GM23338 (cell line): Measurements from ENCODE around the gene DCP2. TPM values are rescaled to one million over a fixed set of nuclear protein-coding genes. Genes with fewer than 3 reads are reported as not detected.

ENCODE experiments used
- ATAC-seq: fragments of 200-7000 bp; cut with Tn5 transposase; 3 replicates; pipeline ENCODE4 v1.9.1; 2020
- DNase-seq: peaks from one replicate; pipeline ENCODE4 v3.0.0-alpha.2; 2015; ENCODE audit warnings: low spot score
- H2AFZ ChIP-seq: fragments of 200-600 bp; sonication (generic); 2 replicates; pipeline ENCODE4 v1.8.0; 2016; ENCODE audit warnings: antibody characterized with exemption, mild to moderate bottlenecking, moderate library complexity
- H3F3A ChIP-seq: fragments of 200-600 bp; sonication (generic); replicated peaks from 2 replicates; pipeline ENCODE4 v1.8.0; 2017; ENCODE audit warnings: antibody characterized with exemption, mixed run types, low read depth
- H3K27ac ChIP-seq: fragments of 200-600 bp; sonication (generic); 2 replicates; pipeline ENCODE4 v1.6.1; 2016; ENCODE audit warnings: low read depth
- H3K27me3 ChIP-seq: fragments of 200-600 bp; sonication (generic); 2 replicates; pipeline ENCODE4 v1.8.0; 2016; ENCODE audit warnings: mild to moderate bottlenecking, mixed run types, moderate library complexity; ENCODE audit not compliant: insufficient read depth
- H3K36me3 ChIP-seq: fragments of 200-600 bp; sonication (generic); 2 replicates; pipeline ENCODE4 v1.8.0; 2016; ENCODE audit warnings: mild to moderate bottlenecking; ENCODE audit not compliant: insufficient read depth
- H3K4me1 ChIP-seq: fragments of 200-600 bp; sonication (generic); 2 replicates; pipeline ENCODE4 v1.8.0; 2016; ENCODE audit warnings: mild to moderate bottlenecking, moderate library complexity; ENCODE audit not compliant: insufficient read depth
- H3K4me2 ChIP-seq: fragments of 200-600 bp; sonication (generic); 2 replicates; pipeline ENCODE4 v1.7.1; 2017; ENCODE audit warnings: mixed run types
- H3K4me3 ChIP-seq: fragments of 200-600 bp; sonication (generic); 2 replicates; pipeline ENCODE4 v1.6.1; 2016; ENCODE audit warnings: mixed run types
- H3K79me2 ChIP-seq: fragments of 200-600 bp; sonication (generic); replicated peaks from 2 replicates; pipeline ENCODE4 v1.8.0; 2017; ENCODE audit warnings: mild to moderate bottlenecking; ENCODE audit not compliant: insufficient read depth
- H3K9me2 ChIP-seq: fragments of 200-600 bp; sonication (generic); 2 replicates; pipeline ENCODE4 v1.8.0; 2017; ENCODE audit not compliant: insufficient read depth
- H4K20me1 ChIP-seq: fragments of 200-600 bp; sonication (generic); replicated peaks from 2 replicates; pipeline ENCODE4 v1.8.0; 2017; ENCODE audit warnings: mild to moderate bottlenecking; ENCODE audit not compliant: insufficient read depth
- H3K27ac Mint-ChIP-seq: 2 replicates; pipeline ENCODE4 v1.8.0; 2020; ENCODE audit warnings: inconsistent platforms, mild to moderate bottlenecking, moderate library complexity, mixed read lengths
- H3K27me3 Mint-ChIP-seq: 3 replicates; pipeline ENCODE4 v1.8.0; 2022; ENCODE audit warnings: low read depth, mild to moderate bottlenecking, moderate library complexity, mixed read lengths, inconsistent platforms; ENCODE audit not compliant: insufficient read depth, poor library complexity
- H3K36me3 Mint-ChIP-seq: 3 replicates; pipeline ENCODE4 v1.8.0; 2021; ENCODE audit warnings: low read depth, mild to moderate bottlenecking, inconsistent platforms, moderate library complexity, mixed read lengths
- H3K4me1 Mint-ChIP-seq: 3 replicates; pipeline ENCODE4 v1.8.0; 2020; ENCODE audit warnings: mild to moderate bottlenecking, inconsistent platforms, mixed read lengths
- H3K4me3 Mint-ChIP-seq: 3 replicates; pipeline ENCODE4 v1.8.0; 2021; ENCODE audit warnings: moderate library complexity, mild to moderate bottlenecking, inconsistent platforms, mixed read lengths
- H3K9me3 Mint-ChIP-seq: 3 replicates; pipeline ENCODE4 v1.8.0; 2020; ENCODE audit warnings: moderate library complexity, mild to moderate bottlenecking, inconsistent platforms, mixed read lengths
- CREB1 ChIP-seq: fragments of 250-450 bp; sonication (Bioruptor Pico); IDR thresholded peaks from 2 replicates; pipeline ENCODE4 v1.5.0; 2020; ENCODE audit warnings: low read depth, mild to moderate bottlenecking, moderate library complexity
- CTCF ChIP-seq, 2 experiments: fragments of 200-600 bp in 1 of 2; sonication (generic) in 1 of 2; conservative IDR thresholded peaks; 2 replicates each; pipeline versions ENCODE4 v1.5.1 to v1.6.1; 2016 to 2017; ENCODE audit warnings: antibody characterized with exemption in 2 of 2, low read depth in 2 of 2, mild to moderate bottlenecking in 2 of 2, moderate library complexity in 1 of 2
- ETS1 ChIP-seq: IDR thresholded peaks from 2 replicates; pipeline ENCODE4 v1.6.1; 2016; ENCODE audit warnings: antibody characterized with exemption
- EZH2phosphoT487 ChIP-seq: fragments of 200-600 bp; sonication (generic); IDR thresholded peaks from one replicate; pipeline ENCODE4 v1.8.1; 2018; ENCODE audit warnings: antibody characterized with exemption; ENCODE audit not compliant: unreplicated experiment
- JUNB ChIP-seq: IDR thresholded peaks from one replicate; pipeline ENCODE4 v1.6.1; 2016; ENCODE audit warnings: antibody characterized with exemption; ENCODE audit not compliant: unreplicated experiment
- NANOG ChIP-seq: IDR thresholded peaks from 2 replicates; pipeline ENCODE4 v1.6.1; 2016; ENCODE audit warnings: antibody characterized with exemption, borderline replicate concordance
- POLR2AphosphoS5 ChIP-seq: IDR thresholded peaks from 2 replicates; pipeline ENCODE4 v1.6.1; 2016; ENCODE audit warnings: antibody characterized with exemption, low read depth
- REST ChIP-seq: IDR thresholded peaks from one replicate; pipeline ENCODE4 v1.6.1; 2018; ENCODE audit warnings: antibody characterized with exemption; ENCODE audit not compliant: unreplicated experiment
- STAT1 ChIP-seq: IDR thresholded peaks from one replicate; pipeline ENCODE4 v1.6.1; 2016; ENCODE audit warnings: antibody characterized with exemption; ENCODE audit not compliant: unreplicated experiment
- ZNF114 ChIP-seq: fragments of 250-450 bp; sonication (Bioruptor Pico); IDR thresholded peaks from 2 replicates; pipeline ENCODE4 v1.5.0; 2020; ENCODE audit warnings: mild to moderate bottlenecking, moderate library complexity
- ZNF331 ChIP-seq: fragments of 250-450 bp; sonication (Bioruptor Pico); IDR thresholded peaks from 2 replicates; pipeline ENCODE4 v1.5.0; 2020; ENCODE audit warnings: low read depth, mild to moderate bottlenecking, moderate library complexity
- polyA plus RNA-seq: library from polyadenylated mRNA; unstranded; fragments of >200 nt; fragmentation: Nextera tagmentation; extraction: Ambion mirVana; gene quantifications from 2 replicates; pipeline ENCODE4 v1.2.1, GENCODE V29; 2016
- total RNA-seq: library from RNA; depleted of rRNA; stranded (reverse); fragments of >200 nt; shearing (Covaris generic); gene quantifications from 2 replicates; pipeline ENCODE4 v1.2.3, GENCODE V29; 2014

DCP2 gene
- total and polyA plus RNA-seq, 2 experiments from 2014 or later: 96.6 to 165 TPM

GRCh38 chr5:112933651-112934365 is 42.8 kb upstream of the DCP2 start (continued):
- no peak for TF ChIP-seq ETS1
- no peak for TF ChIP-seq EZH2phosphoT487
- no peak for TF ChIP-seq CREB1
- TF ChIP-seq JUNB: no peak
- TF ChIP-seq ZNF331 (CRISPR knock-in tag): no peak

GRCh38 chr5:112934366-112934663 is 42.3 kb upstream of the DCP2 start:
- Mint-ChIP-seq H3K4me1 (peaks cover 2% of the 10 kb centered on the region; the same call in 1 of the 3 replicates), H3K27me3 (peaks cover 2% of the 10 kb centered on the region), H3K9me3 (no peaks in the 10 kb centered on the region), H3K4me3 (no peak overlapping the region), H3K36me3 (no peaks in the 10 kb centered on the region), H3K27ac (no peak overlapping the region)
- DNase-seq (no peak), ATAC-seq (no peak)
- Histone ChIP-seq H3K4me3 (no peak overlapping the region), H3K27me3 (no peaks in the 10 kb centered on the region), H3F3A (no peaks in the 10 kb centered on the region), H2AFZ (no peak overlapping the region), H3K27ac (no peak overlapping the region), H3K79me2 (no peaks in the 10 kb centered on the region), H3K4me1 (no peaks in the 10 kb centered on the region), H3K9me2 (no peaks in the 10 kb centered on the region), H3K36me3 (no peaks in the 10 kb centered on the region), H4K20me1 (no peaks in the 10 kb centered on the region), H3K4me2 (no peak overlapping the region)
- no peak for TF ChIP-seq JUNB
- no peak for TF ChIP-seq POLR2AphosphoS5
- TF ChIP-seq ZNF114 (CRISPR knock-in tag): no peak
- TF ChIP-seq CTCF (conservative IDR thresholded peaks at IDR 0.05; ENCODE audit: low read depth in 2 of 2): no peak
- no peak for TF ChIP-seq NANOG

- Mint-ChIP-seq H3K4me3 (no peak overlapping the region), H3K27me3 (peaks cover 2% of the 10 kb centered on the region), H3K36me3 (no peaks in the 10 kb centered on the region), H3K27ac (no peak overlapping the region), H3K9me3 (no peaks in the 10 kb centered on the region), H3K4me1 (peaks cover 2% of the 10 kb centered on the region; the same call in 1 of the 3 replicates)
- Histone ChIP-seq H3K27ac (no peak overlapping the region), H4K20me1 (no peaks in the 10 kb centered on the region), H2AFZ (no peak overlapping the region), H3K4me3 (no peak overlapping the region), H3K9me2 (no peaks in the 10 kb centered on the region), H3K36me3 (no peaks in the 10 kb centered on the region), H3K4me1 (no peaks in the 10 kb centered on the region), H3K79me2 (no peaks in the 10 kb centered on the region), H3K4me2 (no peak overlapping the region), H3F3A (no peaks in the 10 kb centered on the region), H3K27me3 (no peaks in the 10 kb centered on the region)
- ATAC-seq: no peak
- no peak for DNase-seq
- TF ChIP-seq EZH2phosphoT487 (no peak), CREB1 (no peak), ZNF114 (CRISPR knock-in tag) (no peak), REST (no peak), STAT1 (no peak)
Observed at GRCh38 chr5:112935675-112936074, 40.9 kb upstream of the DCP2 start.
